Measurements from ENCODE around the gene ITPK1.

ITPK1 gene

GRCh38 chr14:92945544-92945943, 170.2 kb downstream of the ITPK1 start:
- no peak for DNase-seq

DNA sequence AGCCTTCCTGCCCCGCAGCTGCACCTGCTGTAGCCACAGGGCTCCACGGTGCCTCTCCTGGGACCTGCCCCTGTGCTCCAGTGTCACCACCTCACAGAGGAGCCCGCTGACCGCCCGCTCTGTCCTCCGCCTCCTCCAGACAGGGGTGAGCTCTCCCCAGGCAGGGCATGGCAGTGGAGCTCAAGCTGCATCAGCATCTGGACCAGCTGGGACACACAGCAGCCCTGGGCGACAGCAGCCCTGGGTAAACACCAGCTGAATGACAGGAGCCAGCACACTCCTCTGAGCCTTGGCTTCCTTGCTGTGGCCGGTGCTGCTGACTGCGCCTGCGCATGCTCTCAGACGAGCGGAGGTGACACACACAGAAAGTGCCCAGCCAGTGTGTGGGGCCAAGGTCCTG, 170.7 kb downstream of the ITPK1 start:
- no peak for DNase-seq

GRCh38 chr14:92943855-92944570, 171.7 kb downstream of the ITPK1 start:
- DNase-seq, result no peak

- no peak for DNase-seq
Observed at GRCh38 chr14:92942976-92943710, 172.6 kb downstream of the ITPK1 start.

- DNase-seq, result no peak
Observed at GRCh38 chr14:92942576-92942975, 173.1 kb downstream of the ITPK1 start.

DNA sequence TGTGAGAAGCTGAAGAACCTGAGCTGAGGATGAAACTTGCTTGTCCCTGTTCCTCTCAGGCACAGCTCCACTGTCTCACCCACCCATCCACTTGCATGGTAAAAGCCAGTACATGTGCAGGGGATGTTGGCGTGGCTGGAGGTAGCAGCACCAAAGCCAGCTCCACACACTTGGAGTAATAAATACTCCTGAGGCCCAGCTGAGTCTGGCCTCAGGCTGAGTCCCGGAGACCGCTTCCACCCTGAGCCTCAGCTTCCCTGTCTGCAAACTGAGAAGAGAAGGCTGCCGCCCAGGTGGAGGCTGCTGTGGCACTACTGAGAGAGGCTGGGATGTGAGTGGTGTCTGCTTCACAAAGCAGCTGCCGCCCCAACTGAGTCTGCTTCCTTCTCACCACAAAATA, 173.6 kb downstream of the ITPK1 start:
- DNase-seq, result no peak

DNA sequence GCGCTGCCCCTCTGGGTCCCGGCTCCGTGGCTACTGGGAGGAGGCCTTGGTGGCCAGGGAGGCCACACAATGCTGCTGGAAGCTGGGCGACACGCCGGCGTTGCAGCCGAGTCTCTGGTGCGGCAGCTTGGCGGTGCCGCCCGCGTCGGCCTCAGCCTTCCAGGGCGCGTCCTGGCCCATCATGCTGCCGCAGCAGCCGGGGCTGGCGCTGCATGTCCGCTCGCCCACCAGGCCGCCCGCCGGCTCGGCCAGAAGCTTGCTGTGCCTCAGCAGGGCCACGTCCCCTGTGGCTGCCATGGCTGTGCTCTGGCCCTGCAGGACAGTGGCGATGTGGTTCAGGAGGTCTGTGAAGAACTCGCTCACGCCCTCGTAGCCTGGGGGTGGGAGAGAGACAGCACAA, 174.2 kb downstream of the ITPK1 start:
- DNase-seq, result no peak

GRCh38 chr14:92940543-92940942, 175.2 kb downstream of the ITPK1 start:
- DNase-seq, result no peak

DNA sequence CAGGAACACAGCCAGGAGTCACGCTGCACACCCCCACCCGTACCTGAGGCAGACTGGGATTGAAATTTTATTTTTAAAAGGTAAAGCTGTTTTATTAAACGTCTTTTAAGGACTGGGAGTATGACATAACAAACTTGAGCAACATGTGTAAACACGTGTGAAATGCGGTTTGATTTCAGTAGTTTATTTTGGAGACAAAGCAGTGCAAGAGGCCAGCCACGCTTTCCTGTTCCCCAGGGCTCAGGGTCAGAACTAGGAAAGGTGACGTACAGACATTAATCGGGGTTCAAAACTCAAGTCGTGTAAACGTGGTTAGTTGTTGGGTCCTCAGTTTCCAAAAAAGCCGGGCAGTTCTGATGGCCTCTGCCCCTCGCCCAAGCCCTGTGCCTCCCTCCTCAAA, 176.0 kb downstream of the ITPK1 start:
- no peak for DNase-seq

GRCh38 chr14:92938890-92939671, 176.6 kb downstream of the ITPK1 start:
- no peak for DNase-seq

DNA sequence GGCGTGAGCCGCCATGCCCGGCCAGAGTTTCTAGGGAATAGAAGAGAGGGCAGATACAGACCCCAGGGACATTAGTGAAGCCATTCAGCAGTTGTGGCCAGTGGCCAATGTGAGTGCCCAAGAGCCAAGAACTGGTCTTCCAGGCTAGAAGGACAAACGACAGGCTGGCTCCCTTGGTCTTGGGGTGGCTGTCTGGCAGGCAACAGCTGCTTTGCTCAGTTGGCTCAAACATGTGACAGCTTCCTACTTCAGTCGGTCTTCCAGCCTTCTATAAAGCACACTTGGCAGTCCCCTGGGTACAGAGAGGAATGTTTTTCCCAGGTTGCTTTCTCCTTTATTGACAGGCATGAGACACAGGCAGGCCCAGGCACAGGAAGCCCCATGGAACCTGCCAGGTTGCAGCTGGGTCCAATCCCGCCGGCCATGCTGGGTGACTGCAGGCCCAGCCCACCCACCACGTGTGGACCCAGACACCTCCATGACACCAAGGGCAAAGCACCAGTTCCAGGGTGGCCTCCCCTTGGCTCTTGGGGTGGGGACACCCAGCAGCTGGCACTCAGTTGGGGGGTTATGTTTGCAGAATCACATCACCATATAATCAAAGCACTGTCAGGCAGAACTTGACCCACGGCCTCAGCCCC, 177.4 kb downstream of the ITPK1 start:
- no peak for DNase-seq

DNA sequence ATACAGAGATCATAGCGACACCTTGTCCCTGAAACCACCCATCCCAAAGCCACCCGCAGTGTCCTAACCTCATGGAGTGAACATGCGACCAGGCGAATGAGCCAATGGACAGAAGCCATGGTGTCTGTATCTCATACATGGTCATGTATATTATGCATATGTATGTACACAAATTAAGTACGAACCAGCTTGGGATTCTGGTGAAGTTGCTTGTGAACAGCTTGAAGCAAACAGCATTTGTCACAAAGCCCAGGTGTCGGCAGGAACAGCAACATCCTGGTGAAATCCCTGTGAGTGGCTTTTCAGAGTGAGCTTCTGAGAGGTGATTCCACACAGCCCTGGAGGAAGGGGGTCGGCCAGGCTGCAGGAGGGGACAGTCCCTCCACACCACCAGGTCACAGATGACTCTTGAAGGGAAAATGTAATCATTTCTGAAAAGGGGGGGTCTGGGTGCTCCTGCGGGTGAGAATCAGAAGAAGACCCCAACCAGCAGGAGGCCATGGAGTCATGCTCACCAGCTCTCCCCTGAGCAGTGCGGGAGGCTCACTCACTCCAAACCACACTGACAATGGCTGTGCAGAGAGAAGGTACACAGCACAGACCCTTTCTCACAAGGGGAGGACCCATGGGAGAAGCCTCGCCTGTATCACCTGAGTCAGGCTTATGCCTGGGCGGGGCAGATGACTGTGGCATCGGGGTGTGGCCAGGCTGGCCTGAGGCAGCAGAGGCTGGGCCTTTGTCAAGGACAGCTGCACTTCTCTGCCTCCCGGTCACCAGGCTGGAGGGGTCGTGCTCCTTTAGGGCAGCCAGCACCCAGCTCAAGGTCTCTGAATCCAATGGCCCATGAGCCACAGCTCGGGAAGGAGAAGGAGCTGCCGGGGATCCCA, 178.4 kb downstream of the ITPK1 start:
- DNase-seq, result no peak

- DNase-seq, result no peak
Observed at GRCh38 chr14:92936085-92936484, 179.6 kb downstream of the ITPK1 start.

- no peak for DNase-seq
Observed at GRCh38 chr14:92935446-92935845, 180.3 kb downstream of the ITPK1 start.

DNA sequence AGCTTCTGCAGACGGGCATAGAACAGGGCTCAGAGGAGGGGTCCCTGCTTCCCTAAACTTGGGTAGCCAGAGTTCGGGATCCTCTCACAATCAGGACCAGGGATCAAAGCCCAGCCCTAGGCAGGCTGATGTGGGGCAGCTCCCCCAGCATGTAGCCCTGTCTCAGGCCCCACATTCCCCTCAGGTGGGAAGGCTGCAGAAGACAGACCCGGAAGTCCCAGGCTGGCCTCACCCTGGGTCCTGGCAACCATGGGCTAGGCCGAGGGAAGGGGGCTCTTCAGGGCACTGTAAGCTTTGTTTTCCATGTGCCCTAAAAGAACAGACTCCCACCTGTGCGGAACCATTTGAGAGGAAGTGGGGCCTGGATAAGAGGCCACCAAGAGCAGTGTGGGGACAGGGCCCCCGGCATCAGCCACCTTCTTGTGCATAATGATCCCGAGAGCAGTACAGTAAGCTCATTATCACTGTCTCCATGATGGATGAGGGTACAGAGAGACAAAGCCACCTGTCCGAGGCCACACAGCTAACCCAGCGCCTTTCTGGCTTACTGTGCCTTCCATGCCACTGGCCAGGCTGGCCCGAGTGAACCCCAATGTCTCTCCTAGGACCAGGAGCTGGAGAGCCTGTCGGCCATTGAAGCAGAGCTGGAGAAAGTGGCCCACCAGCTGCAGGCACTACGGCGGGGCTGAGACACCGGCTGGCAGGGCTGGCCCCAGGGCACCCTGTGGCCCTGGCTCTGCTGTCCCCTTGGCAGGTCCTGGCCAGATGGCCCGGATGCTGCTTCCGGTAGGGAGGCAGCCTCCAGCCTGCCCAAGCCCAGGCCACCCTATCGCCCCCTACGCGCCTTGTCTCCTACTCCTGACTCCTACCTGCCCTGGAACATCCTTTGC, 181.3 kb downstream of the ITPK1 start:
- DNase-seq, result no peak

DNA sequence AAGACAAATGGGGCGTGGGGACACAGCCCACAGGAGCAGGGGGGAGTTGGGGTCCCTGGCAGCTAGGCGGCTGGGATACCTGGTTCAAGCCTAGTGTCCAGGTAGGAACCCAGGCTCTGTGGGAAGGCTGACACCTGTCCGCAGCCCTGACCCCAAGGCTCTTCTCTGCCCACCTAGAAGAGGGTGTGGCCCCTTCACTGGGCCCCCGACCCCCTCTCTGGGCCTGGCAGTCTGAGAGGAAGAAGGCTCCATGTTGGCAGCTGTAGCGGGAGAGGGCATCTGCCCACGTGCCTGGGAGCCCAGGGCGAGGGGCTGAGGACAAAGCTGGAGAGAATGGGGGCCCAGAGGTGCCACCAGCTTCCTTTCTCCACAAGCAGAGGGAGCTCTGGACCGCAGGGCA, 182.2 kb downstream of the ITPK1 start:
- no peak for DNase-seq

- no peak for DNase-seq
Observed at GRCh38 chr14:92932448-92933395, 183.0 kb downstream of the ITPK1 start.

DNA sequence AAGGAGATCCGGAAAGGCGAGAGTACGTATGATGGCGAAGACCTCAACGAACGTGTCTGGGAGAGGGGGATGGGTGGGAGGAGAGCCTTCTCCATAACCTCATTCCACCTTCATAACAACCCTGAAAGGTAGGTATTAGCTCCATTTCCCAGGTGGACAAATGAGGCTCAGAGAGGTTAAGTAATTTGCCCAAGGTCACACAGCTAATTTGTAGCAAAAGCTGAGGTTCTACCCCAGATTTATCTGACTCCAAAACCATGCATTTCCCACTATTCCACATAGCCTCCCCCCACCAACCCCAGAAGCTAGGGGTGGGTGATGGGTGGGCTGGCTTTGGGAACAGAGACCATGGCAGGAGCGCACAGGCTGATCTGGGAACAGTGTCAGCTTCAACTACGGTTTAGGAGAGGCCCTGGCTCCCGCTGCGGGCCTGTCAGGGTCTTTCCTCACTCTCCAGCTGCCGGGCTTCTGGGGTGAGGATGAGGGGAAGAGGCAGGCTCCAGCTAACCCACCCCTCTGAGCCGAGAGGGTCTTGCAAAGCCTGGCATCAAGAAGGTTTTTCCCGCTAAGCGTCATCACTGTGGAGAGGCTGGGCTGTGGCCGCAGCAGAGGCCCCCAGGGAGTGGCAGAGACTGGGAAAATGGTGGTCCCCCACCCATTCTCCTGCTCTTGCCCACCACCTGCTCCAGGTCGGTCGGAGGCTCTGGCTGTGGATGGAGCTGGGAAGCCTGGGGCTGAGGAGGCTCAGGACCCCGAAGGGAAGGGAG, 183.9 kb downstream of the ITPK1 start:
- no peak for DNase-seq

Data from SIG-M5 (cell line).